Ovary (tissue), 9 donors: Measurements from ENCODE around the gene KCNAB2. TPM values are rescaled to one million over a fixed set of nuclear protein-coding genes. Genes with fewer than 3 reads are reported as not detected.

ENCODE experiments used
- DNase-seq, 5 donors: peaks; one replicate each; pipeline ENCODE4 v3.0.0-alpha.2; 2019 to 2020
- H3K27ac ChIP-seq, 2 donors: fragments of 200-600 bp; one replicate each; pipeline versions ENCODE4 v1.5.1 to v1.8.0; 2019 to 2022
- H3K27me3 ChIP-seq: fragments of 200-600 bp; one replicate; pipeline ENCODE4 v1.8.0; 2022
- H3K36me3 ChIP-seq: fragments of 200-600 bp; sonication (generic); one replicate; pipeline ENCODE4 v1.5.1; 2019
- H3K4me1 ChIP-seq: one replicate; pipeline ENCODE4 v1.8.1; 2013; ENCODE audit warnings: mild to moderate bottlenecking, moderate library complexity; ENCODE audit not compliant: insufficient read depth
- H3K4me3 ChIP-seq: fragments of 200-600 bp; sonication (generic); one replicate; pipeline ENCODE4 v1.5.1; 2017
- H3K9me3 ChIP-seq, 2 donors: fragments of 200-600 bp in 1 of 2; sonication (generic) in 1 of 2; one replicate each; pipeline versions ENCODE4 v1.5.1 to v1.8.1; 2013 to 2019; ENCODE audit warnings: mild to moderate bottlenecking in 1 of 2, moderate library complexity in 1 of 2
- CTCF ChIP-seq, 3 donors: fragments of 450-650 bp in 2 of 3; fragments of 200-600 bp in 1 of 3; IDR thresholded peaks; one replicate each; pipeline versions ENCODE4 v1.5.1 to v1.8.0; 2016 to 2022; ENCODE audit warnings: antibody characterized with exemption in 3 of 3, mild to moderate bottlenecking in 1 of 3
- EP300 ChIP-seq: sonication (generic); formaldehyde crosslinking; IDR thresholded peaks from one replicate; pipeline ENCODE4 v1.6.1; 2017; ENCODE audit warnings: antibody characterized with exemption
- POLR2A ChIP-seq: fragments of 450-650 bp; IDR thresholded peaks from one replicate; pipeline ENCODE4 v1.6.1; 2017; ENCODE audit warnings: antibody characterized with exemption, mild to moderate bottlenecking, moderate library complexity
- WGBS, 3 donors: extraction: QIAGEN DNeasy Blood & Tissue Kit in 1 of 3; methylation state at CpG; one replicate each; pipeline versions ENCODE4 v1.1.5 to v1.1.7; 2013 to 2017; 5-methylcytosine and 5-hydroxymethylcytosine counted together
- intact Hi-C, 4 donors: fragments of 100-400 bp; cut with DNase I; formaldehyde crosslinking; loops; one replicate each; pipeline versions ENCODE4 v1.11.0 to v1.15.1; 2022 to 2023
- polyA plus RNA-seq, 2 donors: library from polyadenylated mRNA; stranded (reverse); fragments of 200-250 nt in 1 of 2; fragments of 350-450 nt in 1 of 2; fragmentation: Illumina TruSeq in 1 of 2; extraction: RNeasy Lipid Tissue Mini Kit (QIAGEN cat#74804) in 1 of 2; gene quantifications; one replicate each; pipeline ENCODE4 v1.2.3, GENCODE V29; 2013 to 2014
- total RNA-seq, 7 donors: library from RNA; depleted of rRNA in 2 of 7; stranded (reverse); fragments of >200 nt in 2 of 7; fragmentation: NEBNext Ultra II Directional in 3 of 7; extraction: Animal tissue kit (Norgen Biotek cat#: 25700) in 3 of 7; gene quantifications; one replicate each; pipeline versions ENCODE4 v1.1.0 to v1.2.4, GENCODE V29; 2016 to 2023
- donor health status: DM: no; HTN: no; CAD: no; lungs with moderate emphysema.
- donor health status: DM: no; HTN: no; CAD: no.
- donor health status: Bipolar disorder and iron deficiency.
- donor health status: DM: yes; HTN: yes; CAD: no.
- donor health status: DM: no; HTN: no; CAD: no.
- donor health status: DM: yes; HTN: yes; CAD: no.

KCNAB2 gene
- total and polyA plus RNA-seq, 9 donors: 2.9 to 18.3 (median 7.1) TPM

GRCh38 chr1:6093611-6094010 is 47.9 kb downstream of the KCNAB2 start:
- no peak overlapping the region for H3K27ac ChIP-seq
- H3K36me3 ChIP-seq: no peaks in the 10 kb centered on the region
- 94 to 96% (median 95%) methylated on average over 9 of the region's 9 CpGs for WGBS, 3 donors
- H3K9me3 ChIP-seq: no peaks in the 10 kb centered on the region
- H3K4me3 ChIP-seq: no peak overlapping the region
- no peak for DNase-seq
- H3K27me3 ChIP-seq: no peaks in the 10 kb centered on the region
- intact Hi-C loops: no loop called here
- H3K4me1 ChIP-seq: no peaks in the 10 kb centered on the region
- TF ChIP-seq CTCF (IDR thresholded peaks at IDR 0.05) (no peak), EP300 (no peak), POLR2A (no peak)

GRCh38 chr1:6094246-6094645 is 48.6 kb downstream of the KCNAB2 start:
- no peaks in the 10 kb centered on the region for H3K9me3 ChIP-seq
- no peak overlapping the region for H3K27ac ChIP-seq
- no peaks in the 10 kb centered on the region for H3K36me3 ChIP-seq
- no peak overlapping the region for H3K4me3 ChIP-seq
- intact Hi-C loops: no loop called here
- no peaks in the 10 kb centered on the region for H3K27me3 ChIP-seq
- 97 to 98% (median 98%) methylated on average over 19 of the region's 19 CpGs for WGBS, 3 donors
- TF ChIP-seq POLR2A (no peak), EP300 (no peak), CTCF (IDR thresholded peaks at IDR 0.05) (no peak)
- no peak for DNase-seq
- H3K4me1 ChIP-seq: no peaks in the 10 kb centered on the region

- Histone ChIP-seq H3K36me3 (no peaks in the 10 kb centered on the region), H3K9me3 (no peaks in the 10 kb centered on the region), H3K4me3 (no peak overlapping the region), H3K27me3 (no peaks in the 10 kb centered on the region), H3K4me1 (no peaks in the 10 kb centered on the region), H3K27ac (no peak overlapping the region)
- DNase-seq: no peak
- TF ChIP-seq CTCF (IDR thresholded peaks at IDR 0.05): no peak
- TF ChIP-seq POLR2A: no peak
- no peak for TF ChIP-seq EP300
- 90 to 93% (median 90%) methylated on average over 20 to 21 of the region's 21 CpGs for whole genome bisulfite sequencing, 3 donors
- intact Hi-C loops: no loop called here
These were observed 49.3 kb downstream of the KCNAB2 start for GRCh38 chr1:6094801-6095505.

GRCh38 chr1:6095511-6096242 is 50.0 kb downstream of the KCNAB2 start:
- no peak for DNase-seq
- Histone ChIP-seq H3K4me1 (no peaks in the 10 kb centered on the region), H3K9me3 (no peaks in the 10 kb centered on the region), H3K27ac (no peak overlapping the region), H3K4me3 (no peak overlapping the region), H3K36me3 (no peaks in the 10 kb centered on the region), H3K27me3 (no peaks in the 10 kb centered on the region)
- 85 to 90% (median 87%) methylated on average over 11 to 13 of the region's 13 CpGs for WGBS, 3 donors
- no peak for TF ChIP-seq EP300
- no peak for TF ChIP-seq POLR2A
- TF ChIP-seq CTCF (IDR thresholded peaks at IDR 0.05): no peak
- intact Hi-C loops: no loop called here
